ENCODE measurements around the gene PTDSS2. TPM values are rescaled to one million over a fixed set of nuclear protein-coding genes. Genes with fewer than 3 reads are reported as not detected.

PTDSS2 gene
- total and polyA plus RNA-seq, 9 of the 15 experiments (the other 6 are each of a cell fraction or from before 2014, with no cell fraction given): 0.45 to 53.9 (median 17.2) TPM

DNA sequence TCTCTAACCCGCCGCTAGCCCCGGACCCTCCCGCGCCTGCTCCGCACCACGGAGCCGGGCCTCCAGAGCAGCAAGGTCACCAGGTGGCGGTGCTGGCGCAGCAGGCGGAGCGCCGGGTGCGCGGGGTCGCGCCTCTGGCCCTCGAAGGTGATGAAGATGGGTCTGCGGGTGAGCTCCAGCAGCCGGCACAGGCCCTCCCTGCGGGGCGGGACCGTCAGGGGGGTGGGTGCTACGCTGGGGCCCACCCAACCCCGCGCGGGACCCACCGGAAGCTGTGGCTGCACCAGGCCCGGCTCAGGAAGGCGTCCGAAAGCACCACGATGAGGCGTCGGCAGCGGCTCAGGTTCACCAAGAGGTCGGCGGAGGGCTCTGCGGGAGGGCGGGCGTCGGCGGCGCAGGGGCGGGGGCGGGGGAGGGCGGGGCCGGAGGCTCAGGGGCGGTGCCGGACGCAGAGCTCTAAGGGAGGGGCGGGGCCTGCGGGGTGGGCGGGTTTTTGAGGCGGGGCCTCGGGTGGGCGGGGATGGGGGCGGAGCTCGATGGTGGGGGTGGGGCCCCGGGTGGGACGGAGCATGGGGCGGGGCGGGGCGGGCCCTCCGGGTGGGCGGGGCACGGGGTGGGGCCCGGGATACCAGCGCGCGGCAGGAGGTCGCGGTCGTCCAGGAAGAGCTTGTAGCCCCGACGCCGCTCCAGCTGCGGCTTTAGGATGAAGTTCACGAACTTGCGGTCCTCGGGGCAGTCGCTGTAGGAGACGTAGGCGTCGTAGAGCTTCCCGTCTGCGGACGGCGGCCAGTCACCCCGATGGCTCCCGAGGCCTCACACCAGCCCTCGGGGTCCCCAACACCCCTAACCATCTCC lies 43.1 kb upstream of the PTDSS2 start (continued):
- TF ChIP-seq LEF1 (IDR thresholded peaks at IDR 0.05) (no peak), NCOA4 (IDR thresholded peaks at IDR 0.05; ENCODE audit: partially characterized antibody) (no peak), SPI1 (IDR thresholded peaks at IDR 0.05; ENCODE audit: borderline replicate concordance, low read depth, low read length) (no peak), ATF7 (IDR thresholded peaks at IDR 0.05) (peak; percentile 36; the same call in 1 of the 2 replicates), ARID1B (IDR thresholded peaks at IDR 0.05) (peak; percentile 36; the same call in 1 of the 2 replicates), ZFX (CRISPR knock-in tag; IDR thresholded peaks at IDR 0.05) (peak; percentile 87), SIN3A (IDR thresholded peaks at IDR 0.05; ENCODE audit: borderline replicate concordance in 2 of 2, control insufficient read depth in 1 of 2, low read depth in 2 of 2, low read length in 2 of 2) (peak in 1 of 2 experiments; percentile 56; a peak in 1 of 4 replicates), USF2 (CRISPR knock-in tag; IDR thresholded peaks at IDR 0.05) (no peak), EWSR1 (IDR thresholded peaks at IDR 0.05; ENCODE audit: borderline replicate concordance, low read depth, partially characterized antibody) (no peak), NCOA6 (IDR thresholded peaks at IDR 0.05) (peak; percentile 89), SNIP1 (IDR thresholded peaks at IDR 0.05; ENCODE audit: low read depth) (no peak), RB1 (IDR thresholded peaks at IDR 0.05; ENCODE audit: low read depth) (peak; percentile 67; the same call in 1 of the 2 replicates), DNMT1 (IDR thresholded peaks at IDR 0.05) (no peak), ILK (tag; IDR thresholded peaks at IDR 0.05; ENCODE audit: borderline replicate concordance, low read depth) (no peak), HNRNPL (IDR thresholded peaks at IDR 0.05; ENCODE audit: low read depth, low read length) (peak; percentile 87; the same call in 1 of the 2 replicates), HDAC1 (IDR thresholded peaks at IDR 0.05) (no peak), ESRRB (CRISPR knock-in tag; IDR thresholded peaks at IDR 0.05; ENCODE audit: borderline replicate concordance) (no peak), ZNF239 (CRISPR knock-in tag; IDR thresholded peaks at IDR 0.05) (no peak)
- TF ChIP-seq, protein P1, sequence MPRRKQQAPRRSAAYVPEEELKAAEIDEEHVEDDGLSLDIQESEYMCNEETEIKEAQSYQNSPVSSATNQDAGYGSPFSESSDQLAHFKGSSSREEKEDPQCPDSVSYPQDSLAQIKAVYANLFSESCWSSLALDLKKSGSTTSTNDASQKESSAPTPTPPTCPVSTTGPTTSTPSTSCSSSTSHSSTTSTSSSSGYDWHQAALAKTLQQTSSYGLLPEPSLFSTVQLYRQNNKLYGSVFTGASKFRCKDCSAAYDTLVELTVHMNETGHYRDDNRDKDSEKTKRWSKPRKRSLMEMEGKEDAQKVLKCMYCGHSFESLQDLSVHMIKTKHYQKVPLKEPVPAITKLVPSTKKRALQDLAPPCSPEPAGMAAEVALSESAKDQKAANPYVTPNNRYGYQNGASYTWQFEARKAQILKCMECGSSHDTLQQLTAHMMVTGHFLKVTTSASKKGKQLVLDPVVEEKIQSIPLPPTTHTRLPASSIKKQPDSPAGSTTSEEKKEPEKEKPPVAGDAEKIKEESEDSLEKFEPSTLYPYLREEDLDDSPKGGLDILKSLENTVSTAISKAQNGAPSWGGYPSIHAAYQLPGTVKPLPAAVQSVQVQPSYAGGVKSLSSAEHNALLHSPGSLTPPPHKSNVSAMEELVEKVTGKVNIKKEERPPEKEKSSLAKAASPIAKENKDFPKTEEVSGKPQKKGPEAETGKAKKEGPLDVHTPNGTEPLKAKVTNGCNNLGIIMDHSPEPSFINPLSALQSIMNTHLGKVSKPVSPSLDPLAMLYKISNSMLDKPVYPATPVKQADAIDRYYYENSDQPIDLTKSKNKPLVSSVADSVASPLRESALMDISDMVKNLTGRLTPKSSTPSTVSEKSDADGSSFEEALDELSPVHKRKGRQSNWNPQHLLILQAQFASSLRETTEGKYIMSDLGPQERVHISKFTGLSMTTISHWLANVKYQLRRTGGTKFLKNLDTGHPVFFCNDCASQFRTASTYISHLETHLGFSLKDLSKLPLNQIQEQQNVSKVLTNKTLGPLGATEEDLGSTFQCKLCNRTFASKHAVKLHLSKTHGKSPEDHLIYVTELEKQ (CRISPR knock-in tag; IDR thresholded peaks at IDR 0.05): no peak
- TF ChIP-seq, protein P2, sequence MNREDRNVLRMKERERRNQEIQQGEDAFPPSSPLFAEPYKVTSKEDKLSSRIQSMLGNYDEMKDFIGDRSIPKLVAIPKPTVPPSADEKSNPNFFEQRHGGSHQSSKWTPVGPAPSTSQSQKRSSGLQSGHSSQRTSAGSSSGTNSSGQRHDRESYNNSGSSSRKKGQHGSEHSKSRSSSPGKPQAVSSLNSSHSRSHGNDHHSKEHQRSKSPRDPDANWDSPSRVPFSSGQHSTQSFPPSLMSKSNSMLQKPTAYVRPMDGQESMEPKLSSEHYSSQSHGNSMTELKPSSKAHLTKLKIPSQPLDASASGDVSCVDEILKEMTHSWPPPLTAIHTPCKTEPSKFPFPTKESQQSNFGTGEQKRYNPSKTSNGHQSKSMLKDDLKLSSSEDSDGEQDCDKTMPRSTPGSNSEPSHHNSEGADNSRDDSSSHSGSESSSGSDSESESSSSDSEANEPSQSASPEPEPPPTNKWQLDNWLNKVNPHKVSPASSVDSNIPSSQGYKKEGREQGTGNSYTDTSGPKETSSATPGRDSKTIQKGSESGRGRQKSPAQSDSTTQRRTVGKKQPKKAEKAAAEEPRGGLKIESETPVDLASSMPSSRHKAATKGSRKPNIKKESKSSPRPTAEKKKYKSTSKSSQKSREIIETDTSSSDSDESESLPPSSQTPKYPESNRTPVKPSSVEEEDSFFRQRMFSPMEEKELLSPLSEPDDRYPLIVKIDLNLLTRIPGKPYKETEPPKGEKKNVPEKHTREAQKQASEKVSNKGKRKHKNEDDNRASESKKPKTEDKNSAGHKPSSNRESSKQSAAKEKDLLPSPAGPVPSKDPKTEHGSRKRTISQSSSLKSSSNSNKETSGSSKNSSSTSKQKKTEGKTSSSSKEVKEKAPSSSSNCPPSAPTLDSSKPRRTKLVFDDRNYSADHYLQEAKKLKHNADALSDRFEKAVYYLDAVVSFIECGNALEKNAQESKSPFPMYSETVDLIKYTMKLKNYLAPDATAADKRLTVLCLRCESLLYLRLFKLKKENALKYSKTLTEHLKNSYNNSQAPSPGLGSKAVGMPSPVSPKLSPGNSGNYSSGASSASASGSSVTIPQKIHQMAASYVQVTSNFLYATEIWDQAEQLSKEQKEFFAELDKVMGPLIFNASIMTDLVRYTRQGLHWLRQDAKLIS (CRISPR knock-in tag; IDR thresholded peaks at IDR 0.05): no peak; the same call in 1 of the 2 replicates
